C4-2B (cell line): ENCODE measurements around the gene MYO9B.

Source experiments
- H3K27ac ChIP-seq: fragments of 450-650 bp; 2 replicates; pipeline ENCODE4 v1.5.1; 2017
- ZFX ChIP-seq: fragments of 450-650 bp; IDR thresholded peaks from 2 replicates; pipeline ENCODE4 v1.6.1; 2017
- TF ChIP-seq, protein P1 (sequence below): fragments of 450-650 bp; conservative IDR thresholded peaks from 2 replicates; pipeline ENCODE4 v1.5.1; 2017; ENCODE audit warnings: mild to moderate bottlenecking

The MYO9B gene

DNA sequence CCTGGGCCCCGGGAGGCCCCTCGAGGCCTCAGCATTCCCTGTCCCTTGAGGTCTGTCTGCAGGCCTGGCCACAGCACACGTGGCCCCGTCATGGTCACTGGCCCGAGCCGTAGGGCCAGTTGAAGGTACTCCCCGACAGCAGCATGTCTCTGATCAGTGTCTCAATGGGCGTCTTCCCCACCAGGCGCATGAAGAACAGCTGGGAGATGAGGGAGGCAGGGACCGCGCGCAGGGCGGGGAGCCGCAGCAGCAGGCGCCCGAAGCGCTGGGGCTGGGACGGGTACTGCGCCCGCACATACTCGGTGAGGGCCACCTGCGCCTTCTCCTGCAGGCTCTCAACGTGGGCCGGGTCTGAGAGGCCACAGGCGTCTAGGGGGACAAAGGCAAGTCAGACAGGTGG lies 156.7 kb downstream of the MYO9B start:
- no peak overlapping the region for H3K27ac ChIP-seq
- no peak for TF ChIP-seq ZFX
- TF ChIP-seq, protein P1, sequence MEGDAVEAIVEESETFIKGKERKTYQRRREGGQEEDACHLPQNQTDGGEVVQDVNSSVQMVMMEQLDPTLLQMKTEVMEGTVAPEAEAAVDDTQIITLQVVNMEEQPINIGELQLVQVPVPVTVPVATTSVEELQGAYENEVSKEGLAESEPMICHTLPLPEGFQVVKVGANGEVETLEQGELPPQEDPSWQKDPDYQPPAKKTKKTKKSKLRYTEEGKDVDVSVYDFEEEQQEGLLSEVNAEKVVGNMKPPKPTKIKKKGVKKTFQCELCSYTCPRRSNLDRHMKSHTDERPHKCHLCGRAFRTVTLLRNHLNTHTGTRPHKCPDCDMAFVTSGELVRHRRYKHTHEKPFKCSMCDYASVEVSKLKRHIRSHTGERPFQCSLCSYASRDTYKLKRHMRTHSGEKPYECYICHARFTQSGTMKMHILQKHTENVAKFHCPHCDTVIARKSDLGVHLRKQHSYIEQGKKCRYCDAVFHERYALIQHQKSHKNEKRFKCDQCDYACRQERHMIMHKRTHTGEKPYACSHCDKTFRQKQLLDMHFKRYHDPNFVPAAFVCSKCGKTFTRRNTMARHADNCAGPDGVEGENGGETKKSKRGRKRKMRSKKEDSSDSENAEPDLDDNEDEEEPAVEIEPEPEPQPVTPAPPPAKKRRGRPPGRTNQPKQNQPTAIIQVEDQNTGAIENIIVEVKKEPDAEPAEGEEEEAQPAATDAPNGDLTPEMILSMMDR: no peak

DNA sequence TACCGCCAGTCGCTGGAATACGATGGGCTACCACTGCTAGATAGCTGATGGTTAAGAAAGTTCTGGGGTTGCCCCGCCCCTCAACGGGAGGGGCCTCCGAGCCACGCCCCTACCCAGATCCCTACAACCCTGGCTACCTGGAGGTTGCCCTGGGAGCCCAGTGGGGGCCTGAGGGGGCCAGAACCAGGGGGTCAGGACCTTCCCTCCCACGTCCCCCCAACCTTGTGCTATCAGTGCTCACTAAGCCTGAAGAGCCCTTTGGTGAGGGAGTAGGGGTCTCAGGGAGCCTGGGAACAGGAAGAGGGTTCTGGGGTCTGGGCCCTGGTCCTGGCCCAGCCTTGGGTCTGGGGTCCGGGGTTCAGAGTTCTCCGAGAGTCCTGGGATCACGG lies 159.3 kb downstream of the MYO9B start:
- TF ChIP-seq, protein P1: no peak
- no peak for TF ChIP-seq ZFX
- peak overlapping the region; percentile 70 for H3K27ac ChIP-seq

DNA sequence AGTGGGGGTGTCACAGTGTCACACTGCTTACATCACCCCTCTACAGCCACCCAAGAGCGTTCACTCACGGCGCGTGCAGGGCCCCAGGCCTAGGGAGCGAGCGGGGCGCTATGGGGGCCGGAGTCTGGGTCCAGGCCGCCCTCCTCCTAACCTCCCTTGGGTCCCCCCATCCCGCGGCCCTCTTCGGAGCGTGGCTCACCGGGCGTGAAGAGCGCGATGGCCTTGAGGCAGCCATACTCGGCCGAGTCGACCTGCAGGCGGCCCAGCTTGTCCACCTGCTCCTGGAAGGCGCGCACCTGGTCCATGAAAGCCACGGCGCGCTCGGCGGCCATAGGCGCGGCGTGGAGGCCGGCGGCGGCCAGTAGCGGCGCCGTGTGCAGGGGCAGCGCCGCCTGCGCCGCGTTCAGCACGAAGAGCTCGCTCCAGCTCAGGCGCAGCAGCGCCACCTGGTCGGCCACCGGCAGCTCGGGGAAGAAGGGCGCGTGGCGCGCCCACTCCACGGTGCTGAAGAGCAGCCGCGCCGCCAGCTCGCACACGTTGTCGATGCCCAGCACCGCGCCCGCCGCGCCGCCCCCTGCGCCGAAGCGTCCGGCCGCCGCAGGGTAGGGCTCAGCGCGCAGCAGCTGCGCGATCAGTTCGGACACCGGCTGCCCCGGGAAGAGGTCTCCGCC lies 159.9 kb downstream of the MYO9B start:
- TF ChIP-seq, protein P1: no peak
- peak; percentile 51; the same call in 1 of the 2 replicates for TF ChIP-seq ZFX
- peak overlapping the region; percentile 70 for H3K27ac ChIP-seq

DNA sequence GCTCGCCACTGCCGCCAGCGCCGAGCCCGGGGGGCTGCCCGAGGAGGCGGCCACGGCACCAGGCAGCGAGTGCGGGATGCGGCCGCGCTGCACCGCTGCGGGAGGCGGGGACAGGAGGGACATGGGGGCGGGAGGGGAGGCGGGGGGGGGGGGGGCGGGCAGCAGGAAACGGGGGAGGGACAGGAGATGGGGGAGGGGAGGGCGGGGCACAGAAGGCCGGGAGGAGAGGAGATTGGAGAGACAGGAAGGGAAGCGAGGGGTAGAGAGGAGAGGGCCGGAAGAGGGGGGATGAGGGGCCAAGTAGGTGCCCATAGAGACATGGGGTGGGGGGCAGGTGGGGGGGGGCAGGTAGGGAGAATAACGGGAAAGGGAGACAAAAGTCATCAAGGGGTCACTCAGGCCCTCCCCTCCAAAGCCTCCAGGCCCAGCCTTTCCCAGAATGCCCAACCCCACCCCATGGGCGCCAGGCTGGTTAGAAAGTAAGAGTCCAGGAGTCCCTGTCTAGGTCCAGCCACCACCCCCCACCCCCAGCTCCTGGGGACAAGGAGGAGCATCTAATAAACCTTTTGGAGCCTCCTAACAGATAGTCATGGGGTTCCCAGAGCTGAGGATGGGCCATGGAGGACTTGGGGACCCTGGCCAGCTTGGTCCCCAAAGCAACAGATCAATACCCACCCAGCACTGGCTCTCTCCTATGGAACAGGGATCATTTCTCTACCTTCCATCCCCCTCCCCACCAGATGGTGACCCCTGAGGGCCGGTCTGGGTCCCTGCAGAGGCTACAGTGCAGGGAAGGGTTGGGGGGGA lies 160.6 kb downstream of the MYO9B start:
- H3K27ac ChIP-seq: peak overlapping the region; percentile 70
- TF ChIP-seq, protein P1: no peak
- TF ChIP-seq ZFX: no peak

DNA sequence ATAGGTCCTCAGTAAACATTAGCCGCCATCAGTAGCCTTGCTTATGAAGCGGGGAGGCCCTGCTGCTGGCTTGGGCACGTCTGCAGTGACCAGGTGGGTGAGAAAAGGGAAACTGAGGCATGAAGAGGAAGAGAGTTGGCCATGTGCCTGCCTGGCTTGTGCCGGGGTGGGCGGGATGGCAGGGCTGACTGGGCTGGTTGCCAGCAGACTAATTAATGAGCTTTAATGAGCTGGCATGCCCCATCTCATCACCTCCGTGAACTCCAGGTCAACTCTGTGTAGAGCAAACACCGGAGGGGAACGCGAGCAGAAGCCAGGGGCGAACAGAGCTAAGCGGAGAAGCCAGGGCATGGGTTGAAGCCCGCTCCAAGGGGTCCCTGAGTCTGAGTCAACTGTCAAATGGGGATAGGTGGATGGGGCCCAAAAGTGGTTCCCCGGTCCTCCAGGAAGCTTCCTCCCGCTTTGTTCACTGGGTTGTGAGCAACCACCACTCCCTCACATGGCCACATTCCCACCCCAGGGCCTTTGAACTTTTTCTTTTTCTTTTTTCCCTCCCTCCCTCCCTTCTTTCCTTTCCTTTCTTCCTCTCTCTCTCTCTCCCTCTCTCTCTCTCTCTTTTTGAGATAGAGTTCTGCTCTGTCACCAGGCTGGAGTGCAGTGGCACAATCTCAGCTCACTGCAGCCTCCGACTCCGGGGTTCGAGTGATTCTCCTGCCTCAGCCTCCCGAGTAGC lies 161.4 kb downstream of the MYO9B start:
- no peak for TF ChIP-seq ZFX
- TF ChIP-seq, protein P1: no peak
- H3K27ac ChIP-seq: peak overlapping the region; percentile 70

DNA sequence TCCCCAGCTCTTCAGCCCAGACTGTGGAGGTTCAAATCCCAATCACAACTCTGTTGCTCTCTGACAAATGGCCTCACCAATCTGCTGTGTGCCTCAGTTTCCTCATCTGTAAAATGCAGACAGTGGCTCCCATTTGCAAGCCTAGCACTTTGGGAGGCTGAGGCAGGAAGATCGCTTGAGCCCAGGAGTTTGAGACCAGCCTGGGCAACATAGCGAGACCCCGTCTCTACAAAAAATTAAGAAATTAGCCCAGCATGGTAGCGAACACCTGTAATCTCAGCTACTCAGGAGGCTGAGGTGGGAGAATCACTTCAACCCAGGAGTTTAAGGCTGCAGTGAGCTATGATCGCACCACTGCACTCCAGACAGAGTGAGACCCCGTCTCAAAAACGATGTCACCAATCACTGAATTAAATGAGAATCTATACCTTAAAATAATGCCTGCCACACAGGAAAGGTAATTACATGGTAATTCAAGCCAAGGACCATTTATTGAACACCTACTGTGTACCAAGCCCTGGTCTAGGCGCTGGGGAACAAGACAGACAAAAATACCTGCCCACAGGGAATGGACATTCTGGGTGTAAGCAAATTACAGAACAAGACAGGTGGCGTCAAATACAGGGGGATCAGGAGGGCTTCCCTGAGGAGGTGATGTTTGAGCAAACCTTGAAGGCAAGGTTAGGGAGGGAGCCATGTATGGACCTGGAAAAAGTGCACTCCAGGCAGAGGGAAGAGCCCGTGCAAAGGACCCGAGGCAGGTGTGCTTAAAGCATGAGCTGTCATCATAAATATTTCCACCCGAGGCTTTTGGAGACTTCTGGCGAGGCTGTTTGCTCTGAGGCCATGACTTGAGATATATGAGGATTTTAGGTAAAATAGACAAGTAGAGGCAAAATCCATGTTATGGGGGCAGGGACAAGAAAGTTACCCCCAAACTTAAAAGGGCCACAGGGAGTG lies 162.4 kb downstream of the MYO9B start:
- no peak for TF ChIP-seq ZFX

More for the DNA sequence above, 162.4 kb downstream of the MYO9B start:
- no peak overlapping the region for H3K27ac ChIP-seq
